Activated naive CD8-positive, alpha-beta T cell treated with anti-CD3 and anti-CD28 coated beads, Interleukin-2, amount 10 ng/mL, durations not matched to agents 7 days and 5 days (primary cell): Measurements from ENCODE around the gene CCBE1. TPM values are rescaled to one million over a fixed set of nuclear protein-coding genes. Genes with fewer than 3 reads are reported as not detected.

Experiments
- ATAC-seq: fragments of 150-1000 bp; cut with Tn5 transposase; one replicate; pipeline ENCODE4 v1.10.0; 2021; ENCODE audit warnings: low read depth, moderate library complexity
- POLR2A ChIA-PET: fragments of 350-600 bp; sonication (Branson Sonifier 250); formaldehyde crosslinking; loops from one replicate; lab custom pipeline; 2021; ENCODE audit warnings: antibody characterized with exemption; lab: Charles Lee
- DNase-seq: peaks from one replicate; pipeline ENCODE4 v3.0.0; 2021
- H3K27ac Mint-ChIP-seq: one replicate; pipeline ENCODE4 v1.8.0; 2022; ENCODE audit warnings: mild to moderate bottlenecking, mixed read lengths
- H3K27me3 Mint-ChIP-seq: one replicate; pipeline ENCODE4 v1.8.0; 2022; ENCODE audit warnings: mild to moderate bottlenecking, moderate library complexity, mixed read lengths
- H3K36me3 Mint-ChIP-seq: one replicate; pipeline ENCODE4 v1.8.0; 2021; ENCODE audit warnings: mild to moderate bottlenecking, mixed read lengths
- H3K4me1 Mint-ChIP-seq: one replicate; pipeline ENCODE4 v1.8.0; 2021; ENCODE audit warnings: mixed read lengths
- H3K4me3 Mint-ChIP-seq: one replicate; pipeline ENCODE4 v1.8.0; 2022; ENCODE audit warnings: mild to moderate bottlenecking, moderate library complexity, mixed read lengths
- H3K9me3 Mint-ChIP-seq: one replicate; pipeline ENCODE4 v1.8.0; 2021; ENCODE audit warnings: mixed read lengths
- total RNA-seq, 2 experiments: library from RNA; stranded (reverse); gene quantifications; one replicate each; pipeline ENCODE4 v1.2.3, GENCODE V29; 2021

The CCBE1 gene
- total RNA-seq, 2 experiments from 2014 or later: not detected

- POLR2A ChIA-PET: no interaction called here
- Mint-ChIP-seq H3K27me3 (peaks cover 2% of the 10 kb centered on the region), H3K36me3 (no peaks in the 10 kb centered on the region)
Observed at GRCh38 chr18:59665057-59666006, 31.9 kb downstream of the CCBE1 start.

DNA sequence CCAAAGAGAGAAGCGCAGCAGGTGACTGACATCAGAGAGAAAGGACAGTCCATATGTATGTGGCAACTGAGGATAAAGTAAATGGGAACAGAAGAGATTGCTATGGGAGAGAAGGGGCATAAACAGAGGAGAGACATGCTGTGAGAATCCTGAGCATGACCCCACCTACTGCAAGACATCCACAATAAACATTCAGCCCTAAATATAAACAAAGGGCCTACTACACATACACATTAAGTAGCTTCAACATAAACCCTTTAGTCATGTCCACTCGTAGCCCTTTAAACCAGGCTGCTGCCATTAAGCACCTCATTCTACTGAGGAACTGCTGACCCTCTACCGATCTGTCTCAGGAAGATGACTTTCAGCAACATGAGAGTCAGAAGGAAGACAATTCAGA lies 32.9 kb downstream of the CCBE1 start:
- Mint-ChIP-seq H3K27me3 (peaks cover 2% of the 10 kb centered on the region), H3K4me3 (no peak overlapping the region), H3K27ac (no peak overlapping the region), H3K9me3 (no peaks in the 10 kb centered on the region), H3K4me1 (no peaks in the 10 kb centered on the region), H3K36me3 (no peaks in the 10 kb centered on the region)
- ATAC-seq (no peak), DNase-seq (no peak)
- POLR2A ChIA-PET: no interaction called here

More at GRCh38 chr18:59665057-59666006, 31.9 kb downstream of the CCBE1 start:
- Mint-ChIP-seq H3K27ac (no peak overlapping the region), H3K9me3 (no peaks in the 10 kb centered on the region), H3K4me3 (no peak overlapping the region), H3K4me1 (no peaks in the 10 kb centered on the region)
- ATAC-seq (no peak), DNase-seq (no peak)

- Mint-ChIP-seq H3K27me3 (peaks cover 2% of the 10 kb centered on the region), H3K27ac (no peak overlapping the region), H3K4me3 (no peak overlapping the region), H3K4me1 (no peaks in the 10 kb centered on the region), H3K9me3 (no peaks in the 10 kb centered on the region), H3K36me3 (no peaks in the 10 kb centered on the region)
- DNase-seq (no peak), ATAC-seq (no peak)
- POLR2A ChIA-PET: no interaction called here
Observed at GRCh38 chr18:59663096-59663495, 34.1 kb downstream of the CCBE1 start.

DNA sequence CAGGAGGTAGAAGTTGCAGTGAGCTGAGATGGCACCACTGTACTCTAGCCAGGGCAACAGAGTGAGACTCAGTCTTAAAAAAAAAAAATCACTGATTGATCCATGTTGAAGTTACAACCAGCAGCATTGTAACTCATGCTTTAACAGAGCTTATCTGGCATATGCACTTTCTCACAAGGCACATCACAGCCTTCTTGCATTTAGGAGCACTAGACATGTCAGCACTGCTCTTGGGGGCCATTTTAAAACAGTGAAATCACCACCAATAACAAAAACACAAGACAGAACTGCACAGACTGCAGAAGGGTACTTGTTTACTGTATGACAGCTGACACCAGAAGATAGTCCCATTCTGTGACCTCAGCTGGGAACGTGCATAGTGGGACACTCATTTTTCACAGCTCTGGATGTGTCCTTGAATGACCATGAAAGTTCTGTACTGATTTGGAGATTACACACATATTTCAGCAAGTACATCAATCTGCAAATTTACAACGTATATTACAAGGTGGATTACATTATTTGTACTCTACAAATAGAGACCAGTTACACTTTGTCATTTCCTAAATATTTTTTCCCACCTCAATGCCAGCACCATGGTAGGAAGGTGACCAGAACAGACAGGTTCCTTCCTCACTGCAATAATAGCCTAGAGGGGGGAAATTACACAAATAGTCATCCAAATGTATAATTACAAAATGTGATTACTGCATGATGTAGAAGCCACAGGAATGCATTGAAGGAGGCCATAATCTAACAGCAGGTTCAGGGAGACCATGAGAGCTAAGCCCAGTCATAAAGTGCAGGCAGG lies 35.1 kb downstream of the CCBE1 start:
- H3K27ac Mint-ChIP-seq: no peak overlapping the region
- POLR2A ChIA-PET: no interaction called here
- peaks cover 2% of the 10 kb centered on the region for H3K27me3 Mint-ChIP-seq
- no peak overlapping the region for H3K4me3 Mint-ChIP-seq
- H3K9me3 Mint-ChIP-seq: no peaks in the 10 kb centered on the region
- DNase-seq (no peak), ATAC-seq (no peak)
- no peaks in the 10 kb centered on the region for H3K4me1 Mint-ChIP-seq
- H3K36me3 Mint-ChIP-seq: no peaks in the 10 kb centered on the region

GRCh38 chr18:59660786-59661743 lies 36.2 kb downstream of the CCBE1 start:
- DNase-seq: no peak
- no peaks in the 10 kb centered on the region for H3K36me3 Mint-ChIP-seq
- POLR2A ChIA-PET: no interaction called here
- no peak for ATAC-seq
- H3K4me3 Mint-ChIP-seq: no peak overlapping the region
- H3K9me3 Mint-ChIP-seq: no peaks in the 10 kb centered on the region
- H3K4me1 Mint-ChIP-seq: no peaks in the 10 kb centered on the region
- H3K27ac Mint-ChIP-seq: no peak overlapping the region
- peaks cover 2% of the 10 kb centered on the region for H3K27me3 Mint-ChIP-seq

GRCh38 chr18:59660366-59660765 lies 36.9 kb downstream of the CCBE1 start:
- Mint-ChIP-seq H3K9me3 (no peaks in the 10 kb centered on the region), H3K27me3 (peaks cover 2% of the 10 kb centered on the region), H3K4me1 (no peaks in the 10 kb centered on the region), H3K36me3 (no peaks in the 10 kb centered on the region), H3K27ac (no peak overlapping the region), H3K4me3 (no peak overlapping the region)
- DNase-seq (no peak), ATAC-seq (no peak)
- POLR2A ChIA-PET: no interaction called here

GRCh38 chr18:59659508-59660170 lies 37.6 kb downstream of the CCBE1 start:
- DNase-seq (no peak), ATAC-seq (no peak)
- Mint-ChIP-seq H3K36me3 (no peaks in the 10 kb centered on the region), H3K27me3 (peaks cover 2% of the 10 kb centered on the region), H3K9me3 (no peaks in the 10 kb centered on the region), H3K27ac (no peak overlapping the region), H3K4me1 (no peaks in the 10 kb centered on the region), H3K4me3 (no peak overlapping the region)
- POLR2A ChIA-PET: no interaction called here

GRCh38 chr18:59658941-59659340 lies 38.3 kb downstream of the CCBE1 start:
- DNase-seq (no peak), ATAC-seq (no peak)
- Mint-ChIP-seq H3K27ac (no peak overlapping the region), H3K4me3 (no peak overlapping the region), H3K27me3 (peaks cover 2% of the 10 kb centered on the region), H3K4me1 (no peaks in the 10 kb centered on the region), H3K9me3 (no peaks in the 10 kb centered on the region), H3K36me3 (no peaks in the 10 kb centered on the region)
- POLR2A ChIA-PET: no interaction called here

GRCh38 chr18:59657012-59657411 lies 40.2 kb downstream of the CCBE1 start:
- Mint-ChIP-seq H3K27ac (no peak overlapping the region), H3K9me3 (no peaks in the 10 kb centered on the region), H3K4me3 (no peak overlapping the region), H3K27me3 (no peaks in the 10 kb centered on the region), H3K36me3 (no peaks in the 10 kb centered on the region), H3K4me1 (no peaks in the 10 kb centered on the region)
- POLR2A ChIA-PET: no interaction called here
- ATAC-seq: no peak
- no peak for DNase-seq

DNA sequence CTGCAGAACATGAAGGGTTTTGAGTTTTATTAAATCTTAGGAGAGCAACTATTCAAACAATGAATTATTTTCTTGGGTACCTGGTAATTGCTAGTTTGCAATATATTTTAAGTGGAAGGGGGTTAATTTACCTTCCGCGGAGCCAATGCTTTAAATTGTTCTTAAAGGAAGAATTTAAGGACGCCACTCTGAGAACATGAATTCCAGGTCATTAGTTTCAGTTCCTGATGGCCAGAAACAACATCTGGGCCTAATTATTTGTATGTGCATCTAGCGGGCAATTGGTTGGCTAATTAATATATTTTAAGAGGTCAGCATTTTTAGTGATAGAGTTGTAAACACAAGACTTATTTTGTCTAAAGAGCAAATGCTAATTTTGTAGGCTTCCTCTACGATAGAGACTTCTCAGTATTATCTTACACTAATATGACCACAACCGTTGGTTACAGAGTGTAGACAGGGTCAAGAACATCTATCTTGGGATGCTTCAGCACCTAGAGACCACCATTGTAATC lies 40.8 kb downstream of the CCBE1 start:
- no peaks in the 10 kb centered on the region for H3K4me1 Mint-ChIP-seq
- H3K27ac Mint-ChIP-seq: no peak overlapping the region
- H3K4me3 Mint-ChIP-seq: no peak overlapping the region
- POLR2A ChIA-PET: no interaction called here
- DNase-seq: no peak
- ATAC-seq: no peak
- no peaks in the 10 kb centered on the region for H3K27me3 Mint-ChIP-seq
- H3K36me3 Mint-ChIP-seq: no peaks in the 10 kb centered on the region
- H3K9me3 Mint-ChIP-seq: no peaks in the 10 kb centered on the region

DNA sequence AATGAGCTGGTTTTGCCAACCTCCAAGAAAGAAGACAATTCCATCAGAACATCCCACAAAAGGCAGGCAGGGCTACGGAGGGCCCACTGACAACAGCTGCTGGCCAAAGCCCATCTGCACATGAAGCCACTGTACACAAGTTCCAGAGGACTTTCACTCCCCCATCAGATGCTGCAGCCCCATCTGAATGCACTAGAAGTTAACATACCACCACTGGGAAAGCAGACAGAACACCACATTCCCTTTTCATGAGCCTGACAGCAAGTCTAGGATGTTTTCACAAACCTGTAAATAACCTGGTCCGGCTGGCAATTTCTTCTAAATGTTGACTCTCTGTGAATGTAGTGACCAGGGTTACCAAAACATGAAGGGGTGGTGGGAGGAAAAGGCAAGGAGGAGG lies 41.5 kb downstream of the CCBE1 start:
- no peaks in the 10 kb centered on the region for H3K27me3 Mint-ChIP-seq
- H3K9me3 Mint-ChIP-seq: no peaks in the 10 kb centered on the region

DNA sequence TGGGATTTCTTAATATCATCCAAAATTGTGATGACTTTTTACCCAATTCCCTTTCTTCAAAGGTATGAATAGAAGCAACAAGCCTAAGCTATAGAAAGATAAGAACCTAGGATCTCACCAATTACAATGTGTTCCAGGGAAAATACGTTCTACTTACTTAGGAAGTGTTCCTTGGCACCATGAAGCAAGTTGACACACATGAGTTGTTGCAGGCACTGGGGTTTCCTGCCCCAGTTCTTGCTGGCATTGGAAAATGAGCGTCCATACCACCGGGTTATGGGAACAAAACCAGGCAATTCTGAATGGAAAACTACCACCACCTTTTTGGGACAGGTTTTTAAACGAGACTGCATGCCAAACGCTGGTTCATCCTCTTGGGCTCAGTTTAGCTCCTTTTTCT lies 46.2 kb downstream of the CCBE1 start:
- POLR2A ChIA-PET: no interaction called here
- ATAC-seq (no peak), DNase-seq (no peak)
- Mint-ChIP-seq H3K9me3 (no peaks in the 10 kb centered on the region), H3K36me3 (no peaks in the 10 kb centered on the region), H3K4me1 (no peaks in the 10 kb centered on the region), H3K4me3 (no peak overlapping the region), H3K27me3 (no peaks in the 10 kb centered on the region), H3K27ac (no peak overlapping the region)

More for the DNA sequence above, 41.5 kb downstream of the CCBE1 start:
- no peak for DNase-seq
- ATAC-seq: no peak
- no peaks in the 10 kb centered on the region for H3K36me3 Mint-ChIP-seq
- H3K27ac Mint-ChIP-seq: no peak overlapping the region
- POLR2A ChIA-PET: no interaction called here
- no peak overlapping the region for H3K4me3 Mint-ChIP-seq
- no peaks in the 10 kb centered on the region for H3K4me1 Mint-ChIP-seq
